ENCODE results near the gene BHMT2. TPM values are rescaled to one million over a fixed set of nuclear protein-coding genes. Genes with fewer than 3 reads are reported as not detected.

The BHMT2 gene, protein sequence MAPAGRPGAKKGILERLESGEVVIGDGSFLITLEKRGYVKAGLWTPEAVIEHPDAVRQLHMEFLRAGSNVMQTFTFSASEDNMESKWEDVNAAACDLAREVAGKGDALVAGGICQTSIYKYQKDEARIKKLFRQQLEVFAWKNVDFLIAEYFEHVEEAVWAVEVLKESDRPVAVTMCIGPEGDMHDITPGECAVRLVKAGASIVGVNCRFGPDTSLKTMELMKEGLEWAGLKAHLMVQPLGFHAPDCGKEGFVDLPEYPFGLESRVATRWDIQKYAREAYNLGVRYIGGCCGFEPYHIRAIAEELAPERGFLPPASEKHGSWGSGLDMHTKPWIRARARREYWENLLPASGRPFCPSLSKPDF
- 0.65 and 3.0 TPM in 2 replicates for total RNA-seq

GRCh38 chr5:79069488-79070349 lies at the start of gene BHMT2, which contains the start of gene DMGDH:
Gene BHMT2 (plus strand): TSS chr5:79069767. CDS start chr5:79069783, 16 bp downstream.
Gene DMGDH (minus strand): TSS chr5:79069674. CDS start chr5:79069620, 54 bp downstream.

DNA sequence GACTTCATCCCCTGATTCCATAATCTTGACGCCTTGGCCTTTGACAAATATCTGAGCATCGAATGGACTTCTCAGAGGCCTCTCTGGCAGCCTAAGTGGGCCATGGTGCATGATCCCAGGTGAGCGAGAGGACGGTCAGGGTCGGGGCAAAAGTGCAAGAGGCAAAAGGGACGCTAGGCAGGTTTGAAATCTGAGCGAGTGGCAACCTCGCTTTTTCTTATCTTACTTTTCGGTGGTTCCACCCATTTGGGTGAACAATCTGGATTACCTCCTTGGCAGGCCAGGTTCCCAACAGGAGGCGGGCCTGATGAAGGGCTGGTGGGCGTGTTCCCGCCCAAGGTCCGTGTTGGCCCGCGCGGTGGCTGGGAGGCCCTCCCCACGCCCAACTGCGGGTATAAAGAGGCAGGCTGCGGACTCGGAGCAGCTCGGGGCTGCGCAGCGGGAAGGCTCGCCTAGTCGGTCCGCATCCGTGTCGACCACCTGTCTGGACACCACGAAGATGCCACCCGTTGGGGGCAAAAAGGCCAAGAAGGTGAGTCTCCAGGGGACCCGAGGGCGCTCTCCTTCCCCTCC lies 41.9 kb downstream of the BHMT2 start, which contains the start of gene BHMT:
BHMT (plus strand) TSS at position 423 of the 573 bp plus-strand sequence; CDS start at position 500, 77 bp downstream.

Other genes with a start within 250 kb of the BHMT2 start
- 20.9 and 29.0 TPM in 2 replicates for gene ARSB, start 84.5 kb upstream of the BHMT2 start, total RNA-seq
- gene DMGDH, start 93 bp upstream of the BHMT2 start, total RNA-seq, result 0.33 and 0.38 TPM in 2 replicates
- not detected in 2 replicates for gene BHMT, start 42.0 kb downstream of the BHMT2 start, total RNA-seq
- 11.1 and 11.6 TPM in 2 replicates for gene JMY, start 166.4 kb downstream of the BHMT2 start, total RNA-seq

Data from vein endothelial cell (primary cell).